GM12878 (cell line): ENCODE data around the gene ATAD2B. TPM values are rescaled to one million over a fixed set of nuclear protein-coding genes. Genes with fewer than 3 reads are reported as not detected.
A peak's percentile ranks its signal among the peaks of the same experiment; 100 is the strongest.

Source experiments
- BCL11A ChIP-seq: IDR thresholded peaks from 2 replicates; pipeline ENCODE4 v1.6.1; 2011; ENCODE audit warnings: low read depth, low read length
- CHD4 ChIP-seq: fragments of 200-600 bp; sonication (generic); IDR thresholded peaks from 2 replicates; pipeline ENCODE4 v1.6.1; 2016; ENCODE audit warnings: mild to moderate bottlenecking
- GATAD2B ChIP-seq: fragments of 450-650 bp; conservative IDR thresholded peaks from 2 replicates; pipeline ENCODE4 v1.6.1; 2017; ENCODE audit warnings: low read depth, mild to moderate bottlenecking, moderate library complexity
- HDGF ChIP-seq: fragments of 450-650 bp; IDR thresholded peaks from 2 replicates; pipeline ENCODE4 v1.6.1; 2016; ENCODE audit warnings: antibody characterized with exemption
- MXI1 ChIP-seq: fragments of 150-350 bp; IDR thresholded peaks from 2 replicates; pipeline ENCODE4 v1.6.1; 2011; ENCODE audit warnings: low read depth, mild to moderate bottlenecking, inconsistent platforms, low read length, improper control_type of control experiment
- NFYA ChIP-seq: IDR thresholded peaks from 2 replicates; pipeline ENCODE4 v1.6.1; 2011; ENCODE audit warnings: low read depth, mild to moderate bottlenecking, low read length, improper control_type of control experiment, borderline replicate concordance
- POLR2A ChIP-seq: IDR thresholded peaks from 2 replicates; pipeline ENCODE4 v1.6.1; 2011; ENCODE audit warnings: low read depth, mild to moderate bottlenecking, low read length
- RUNX3 ChIP-seq: IDR thresholded peaks from 2 replicates; pipeline ENCODE4 v1.6.1; 2012; ENCODE audit warnings: low read length, inconsistent platforms
- SUZ12 ChIP-seq: fragments of 200-600 bp; sonication (generic); IDR thresholded peaks from one replicate; pipeline ENCODE4 v1.6.1; 2018; ENCODE audit warnings: antibody characterized with exemption, mild to moderate bottlenecking; ENCODE audit not compliant: unreplicated experiment
- TARDBP ChIP-seq: IDR thresholded peaks from 2 replicates; pipeline ENCODE4 v1.6.1; 2016; ENCODE audit warnings: borderline replicate concordance
- WRNIP1 ChIP-seq: IDR thresholded peaks from 2 replicates; pipeline ENCODE4 v1.6.1; 2011; ENCODE audit warnings: low read depth, low read length, improper control_type of control experiment, borderline replicate concordance
- polyA plus RNA-seq, 11 experiments: library from polyadenylated mRNA; depleted of rRNA in 4 of 11; unstranded in 6 of 11; stranded (reverse) in 5 of 11; fragments of >200 nt; fragmentation: Nextera tagmentation in 4 of 11; fragmentation: Illumina TruSeq in 1 of 11; extraction: Ambion mirVana in 4 of 11; extraction: Trizol in 1 of 11; gene quantifications; 1 replicate in 1 of 11; 2 replicates in 10 of 11; pipeline versions ENCODE4 v1.2.1 to v1.2.3, GENCODE V29; 2011 to 2016; ENCODE audit warnings: inconsistent platforms in 2 of 11, missing spikeins in 2 of 11, low read depth in 1 of 11
- total RNA-seq, 4 experiments: library from RNA; depleted of rRNA in 3 of 4; stranded (reverse); fragments of >200 nt in 3 of 4; fragmentation: Illumina TruSeq in 1 of 4; extraction: Trizol in 1 of 4; gene quantifications; 2 replicates each; pipeline versions ENCODE4 v1.2.1 to v1.2.3, GENCODE V29; 2013 to 2021
- TF ChIP-seq, protein P1 (sequence below): fragments of 450-650 bp; IDR thresholded peaks from 2 replicates; pipeline ENCODE4 v1.6.1; 2016; ENCODE audit warnings: mild to moderate bottlenecking, moderate library complexity, borderline replicate concordance
- TF ChIP-seq, protein P2 (sequence below): fragments of 450-650 bp; IDR thresholded peaks from 2 replicates; pipeline ENCODE4 v1.6.1; 2017; ENCODE audit warnings: antibody characterized with exemption, mild to moderate bottlenecking, moderate library complexity
- TF ChIP-seq, protein P3 (sequence below): IDR thresholded peaks from 2 replicates; pipeline ENCODE4 v1.6.1; 2011; ENCODE audit warnings: low read depth, low read length, improper control_type of control experiment, borderline replicate concordance
- TF ChIP-seq, protein P4 (sequence below): fragments of 450-650 bp; IDR thresholded peaks from 2 replicates; pipeline ENCODE4 v1.6.1; 2017; ENCODE audit warnings: low read depth, mild to moderate bottlenecking, moderate library complexity

The ATAD2B gene
- total and polyA plus RNA-seq, 10 of the 15 experiments (the other 5 are each of a cell fraction or from before 2014, with no cell fraction given): 3.6 to 29.9 (median 16.8) TPM

DNA sequence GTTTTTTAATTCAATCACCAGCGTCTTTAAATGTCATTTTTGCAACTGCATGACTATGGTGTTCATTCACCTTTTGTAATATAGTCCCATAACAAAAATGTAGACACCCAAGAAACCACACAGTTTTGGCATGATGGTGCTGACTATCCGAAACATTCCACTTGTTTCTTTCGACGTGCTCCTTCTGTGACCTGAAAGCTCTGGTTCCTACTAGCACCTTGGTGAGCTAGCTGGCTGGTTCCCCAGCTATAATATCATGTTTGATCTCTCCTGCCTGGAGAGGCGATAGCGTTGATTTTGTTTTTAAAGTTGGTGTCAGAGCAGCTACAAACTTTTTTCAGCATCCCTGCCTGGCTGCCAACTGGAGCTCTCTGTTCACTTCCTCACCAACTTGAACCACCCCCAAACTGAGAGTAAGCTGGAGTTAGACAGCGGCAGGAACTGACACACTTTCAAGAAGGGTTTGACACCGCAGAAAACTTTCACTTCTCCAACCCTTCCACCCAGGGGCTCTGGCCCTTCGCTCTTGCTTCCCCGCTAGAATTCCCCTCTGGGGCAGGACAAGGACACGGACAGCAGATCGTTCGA lies 1.1 kb downstream of the ATAD2B start (continued):
- TF ChIP-seq, protein P1, sequence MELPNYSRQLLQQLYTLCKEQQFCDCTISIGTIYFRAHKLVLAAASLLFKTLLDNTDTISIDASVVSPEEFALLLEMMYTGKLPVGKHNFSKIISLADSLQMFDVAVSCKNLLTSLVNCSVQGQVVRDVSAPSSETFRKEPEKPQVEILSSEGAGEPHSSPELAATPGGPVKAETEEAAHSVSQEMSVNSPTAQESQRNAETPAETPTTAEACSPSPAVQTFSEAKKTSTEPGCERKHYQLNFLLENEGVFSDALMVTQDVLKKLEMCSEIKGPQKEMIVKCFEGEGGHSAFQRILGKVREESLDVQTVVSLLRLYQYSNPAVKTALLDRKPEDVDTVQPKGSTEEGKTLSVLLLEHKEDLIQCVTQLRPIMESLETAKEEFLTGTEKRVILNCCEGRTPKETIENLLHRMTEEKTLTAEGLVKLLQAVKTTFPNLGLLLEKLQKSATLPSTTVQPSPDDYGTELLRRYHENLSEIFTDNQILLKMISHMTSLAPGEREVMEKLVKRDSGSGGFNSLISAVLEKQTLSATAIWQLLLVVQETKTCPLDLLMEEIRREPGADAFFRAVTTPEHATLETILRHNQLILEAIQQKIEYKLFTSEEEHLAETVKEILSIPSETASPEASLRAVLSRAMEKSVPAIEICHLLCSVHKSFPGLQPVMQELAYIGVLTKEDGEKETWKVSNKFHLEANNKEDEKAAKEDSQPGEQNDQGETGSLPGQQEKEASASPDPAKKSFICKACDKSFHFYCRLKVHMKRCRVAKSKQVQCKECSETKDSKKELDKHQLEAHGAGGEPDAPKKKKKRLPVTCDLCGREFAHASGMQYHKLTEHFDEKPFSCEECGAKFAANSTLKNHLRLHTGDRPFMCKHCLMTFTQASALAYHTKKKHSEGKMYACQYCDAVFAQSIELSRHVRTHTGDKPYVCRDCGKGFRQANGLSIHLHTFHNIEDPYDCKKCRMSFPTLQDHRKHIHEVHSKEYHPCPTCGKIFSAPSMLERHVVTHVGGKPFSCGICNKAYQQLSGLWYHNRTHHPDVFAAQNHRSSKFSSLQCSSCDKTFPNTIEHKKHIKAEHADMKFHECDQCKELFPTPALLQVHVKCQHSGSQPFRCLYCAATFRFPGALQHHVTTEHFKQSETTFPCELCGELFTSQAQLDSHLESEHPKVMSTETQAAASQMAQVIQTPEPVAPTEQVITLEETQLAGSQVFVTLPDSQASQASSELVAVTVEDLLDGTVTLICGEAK: no peak; the same call in 1 of the 2 replicates
- TF ChIP-seq CHD4 (no peak), RUNX3 (peak; percentile 98), WRNIP1 (0 out of 2 replicates have a peak, but pooled peaks have one; percentile 68), NFYA (no peak), TARDBP (no peak), BCL11A (peak; percentile 92), POLR2A (peak; percentile 87), HDGF (0 out of 2 replicates have a peak, but pooled peaks have one; percentile 46), GATAD2B (no peak), SUZ12 (no peak), MXI1 (peak; percentile 55; the same call in 1 of the 2 replicates)
- TF ChIP-seq, protein P2, sequence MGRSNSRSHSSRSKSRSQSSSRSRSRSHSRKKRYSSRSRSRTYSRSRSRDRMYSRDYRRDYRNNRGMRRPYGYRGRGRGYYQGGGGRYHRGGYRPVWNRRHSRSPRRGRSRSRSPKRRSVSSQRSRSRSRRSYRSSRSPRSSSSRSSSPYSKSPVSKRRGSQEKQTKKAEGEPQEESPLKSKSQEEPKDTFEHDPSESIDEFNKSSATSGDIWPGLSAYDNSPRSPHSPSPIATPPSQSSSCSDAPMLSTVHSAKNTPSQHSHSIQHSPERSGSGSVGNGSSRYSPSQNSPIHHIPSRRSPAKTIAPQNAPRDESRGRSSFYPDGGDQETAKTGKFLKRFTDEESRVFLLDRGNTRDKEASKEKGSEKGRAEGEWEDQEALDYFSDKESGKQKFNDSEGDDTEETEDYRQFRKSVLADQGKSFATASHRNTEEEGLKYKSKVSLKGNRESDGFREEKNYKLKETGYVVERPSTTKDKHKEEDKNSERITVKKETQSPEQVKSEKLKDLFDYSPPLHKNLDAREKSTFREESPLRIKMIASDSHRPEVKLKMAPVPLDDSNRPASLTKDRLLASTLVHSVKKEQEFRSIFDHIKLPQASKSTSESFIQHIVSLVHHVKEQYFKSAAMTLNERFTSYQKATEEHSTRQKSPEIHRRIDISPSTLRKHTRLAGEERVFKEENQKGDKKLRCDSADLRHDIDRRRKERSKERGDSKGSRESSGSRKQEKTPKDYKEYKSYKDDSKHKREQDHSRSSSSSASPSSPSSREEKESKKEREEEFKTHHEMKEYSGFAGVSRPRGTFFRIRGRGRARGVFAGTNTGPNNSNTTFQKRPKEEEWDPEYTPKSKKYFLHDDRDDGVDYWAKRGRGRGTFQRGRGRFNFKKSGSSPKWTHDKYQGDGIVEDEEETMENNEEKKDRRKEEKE: no peak
- TF ChIP-seq, protein P3, sequence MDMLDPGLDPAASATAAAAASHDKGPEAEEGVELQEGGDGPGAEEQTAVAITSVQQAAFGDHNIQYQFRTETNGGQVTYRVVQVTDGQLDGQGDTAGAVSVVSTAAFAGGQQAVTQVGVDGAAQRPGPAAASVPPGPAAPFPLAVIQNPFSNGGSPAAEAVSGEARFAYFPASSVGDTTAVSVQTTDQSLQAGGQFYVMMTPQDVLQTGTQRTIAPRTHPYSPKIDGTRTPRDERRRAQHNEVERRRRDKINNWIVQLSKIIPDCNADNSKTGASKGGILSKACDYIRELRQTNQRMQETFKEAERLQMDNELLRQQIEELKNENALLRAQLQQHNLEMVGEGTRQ: no peak
- TF ChIP-seq, protein P4, sequence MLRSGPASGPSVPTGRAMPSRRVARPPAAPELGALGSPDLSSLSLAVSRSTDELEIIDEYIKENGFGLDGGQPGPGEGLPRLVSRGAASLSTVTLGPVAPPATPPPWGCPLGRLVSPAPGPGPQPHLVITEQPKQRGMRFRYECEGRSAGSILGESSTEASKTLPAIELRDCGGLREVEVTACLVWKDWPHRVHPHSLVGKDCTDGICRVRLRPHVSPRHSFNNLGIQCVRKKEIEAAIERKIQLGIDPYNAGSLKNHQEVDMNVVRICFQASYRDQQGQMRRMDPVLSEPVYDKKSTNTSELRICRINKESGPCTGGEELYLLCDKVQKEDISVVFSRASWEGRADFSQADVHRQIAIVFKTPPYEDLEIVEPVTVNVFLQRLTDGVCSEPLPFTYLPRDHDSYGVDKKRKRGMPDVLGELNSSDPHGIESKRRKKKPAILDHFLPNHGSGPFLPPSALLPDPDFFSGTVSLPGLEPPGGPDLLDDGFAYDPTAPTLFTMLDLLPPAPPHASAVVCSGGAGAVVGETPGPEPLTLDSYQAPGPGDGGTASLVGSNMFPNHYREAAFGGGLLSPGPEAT: peak; percentile 92
